GM20000 (cell line): Measurements from ENCODE around the gene C2orf81.
"Not testable (repeated sequence)": the region's sequence is repeated elsewhere in the genome, so short reads cannot be mapped to it uniquely, and the experiment has no call there.

Experiments
- DNase-seq: peaks from one replicate; pipeline ENCODE4 v3.0.0; 2012; ENCODE audit warnings: low spot score
- TF ChIP-seq, protein P1 (sequence below): IDR thresholded peaks from 2 replicates; pipeline ENCODE4 v1.5.1; 2012; ENCODE audit warnings: mild to moderate bottlenecking, control low read depth; ENCODE audit errors: extremely low read depth, missing control alignments

The C2orf81 gene

DNA sequence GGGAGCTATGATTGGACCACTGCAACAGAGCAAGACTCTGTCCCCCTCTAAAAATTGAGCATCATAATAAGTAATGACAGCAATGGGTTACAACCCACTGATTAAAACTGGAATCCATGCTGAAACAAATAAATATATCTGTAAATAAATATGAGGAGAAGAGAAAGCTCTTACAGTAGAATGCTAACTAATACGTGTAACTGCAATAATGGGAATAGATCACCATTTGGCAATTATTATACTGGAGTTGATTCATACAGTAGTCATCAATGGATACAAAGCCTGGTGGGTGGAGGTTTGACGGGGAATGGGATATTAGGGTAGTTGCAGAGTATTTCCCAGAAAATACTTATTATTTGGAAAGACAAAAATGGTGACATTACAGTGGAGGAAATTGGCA, 27.4 kb upstream of the C2orf81 start:
- no peak for DNase-seq
- TF ChIP-seq, protein P1, sequence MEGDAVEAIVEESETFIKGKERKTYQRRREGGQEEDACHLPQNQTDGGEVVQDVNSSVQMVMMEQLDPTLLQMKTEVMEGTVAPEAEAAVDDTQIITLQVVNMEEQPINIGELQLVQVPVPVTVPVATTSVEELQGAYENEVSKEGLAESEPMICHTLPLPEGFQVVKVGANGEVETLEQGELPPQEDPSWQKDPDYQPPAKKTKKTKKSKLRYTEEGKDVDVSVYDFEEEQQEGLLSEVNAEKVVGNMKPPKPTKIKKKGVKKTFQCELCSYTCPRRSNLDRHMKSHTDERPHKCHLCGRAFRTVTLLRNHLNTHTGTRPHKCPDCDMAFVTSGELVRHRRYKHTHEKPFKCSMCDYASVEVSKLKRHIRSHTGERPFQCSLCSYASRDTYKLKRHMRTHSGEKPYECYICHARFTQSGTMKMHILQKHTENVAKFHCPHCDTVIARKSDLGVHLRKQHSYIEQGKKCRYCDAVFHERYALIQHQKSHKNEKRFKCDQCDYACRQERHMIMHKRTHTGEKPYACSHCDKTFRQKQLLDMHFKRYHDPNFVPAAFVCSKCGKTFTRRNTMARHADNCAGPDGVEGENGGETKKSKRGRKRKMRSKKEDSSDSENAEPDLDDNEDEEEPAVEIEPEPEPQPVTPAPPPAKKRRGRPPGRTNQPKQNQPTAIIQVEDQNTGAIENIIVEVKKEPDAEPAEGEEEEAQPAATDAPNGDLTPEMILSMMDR = no peak

DNA sequence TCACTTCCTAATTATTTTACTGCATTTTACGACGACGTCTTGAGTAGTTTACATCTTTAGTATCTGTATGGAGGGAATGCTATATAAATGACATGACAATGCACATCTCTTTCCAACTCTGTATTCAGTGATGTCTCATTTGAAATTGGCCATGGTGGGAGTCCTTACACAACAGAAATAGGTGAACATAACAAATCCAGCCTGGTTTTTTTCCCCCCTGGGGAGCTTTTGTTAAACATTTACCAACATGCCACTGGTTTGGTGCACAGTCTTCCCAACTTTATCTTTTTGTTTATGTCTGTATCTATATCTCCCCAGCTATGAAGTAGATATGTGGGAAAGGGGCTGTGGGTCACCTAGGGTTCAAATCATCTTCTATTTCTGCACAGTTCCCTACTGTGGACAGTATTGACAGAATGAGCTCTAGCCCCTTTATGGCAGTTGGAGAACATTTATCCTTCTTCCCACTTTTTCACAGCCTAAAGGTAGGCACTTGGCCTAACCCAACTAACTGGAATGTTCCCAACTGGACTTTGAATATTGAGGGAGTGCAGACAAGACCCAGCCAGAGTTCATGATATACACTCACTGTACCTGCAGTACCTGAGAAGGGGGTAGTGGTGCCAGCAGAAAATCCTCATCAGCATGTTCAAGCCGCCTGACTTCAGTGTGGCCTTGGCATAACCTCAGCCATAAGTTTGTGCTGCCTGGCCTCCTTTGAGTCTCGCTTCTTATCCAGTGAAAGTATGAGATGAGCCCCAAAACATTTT, 26.0 kb upstream of the C2orf81 start:
- TF ChIP-seq, protein P1 = no peak
- no peak for DNase-seq

DNA sequence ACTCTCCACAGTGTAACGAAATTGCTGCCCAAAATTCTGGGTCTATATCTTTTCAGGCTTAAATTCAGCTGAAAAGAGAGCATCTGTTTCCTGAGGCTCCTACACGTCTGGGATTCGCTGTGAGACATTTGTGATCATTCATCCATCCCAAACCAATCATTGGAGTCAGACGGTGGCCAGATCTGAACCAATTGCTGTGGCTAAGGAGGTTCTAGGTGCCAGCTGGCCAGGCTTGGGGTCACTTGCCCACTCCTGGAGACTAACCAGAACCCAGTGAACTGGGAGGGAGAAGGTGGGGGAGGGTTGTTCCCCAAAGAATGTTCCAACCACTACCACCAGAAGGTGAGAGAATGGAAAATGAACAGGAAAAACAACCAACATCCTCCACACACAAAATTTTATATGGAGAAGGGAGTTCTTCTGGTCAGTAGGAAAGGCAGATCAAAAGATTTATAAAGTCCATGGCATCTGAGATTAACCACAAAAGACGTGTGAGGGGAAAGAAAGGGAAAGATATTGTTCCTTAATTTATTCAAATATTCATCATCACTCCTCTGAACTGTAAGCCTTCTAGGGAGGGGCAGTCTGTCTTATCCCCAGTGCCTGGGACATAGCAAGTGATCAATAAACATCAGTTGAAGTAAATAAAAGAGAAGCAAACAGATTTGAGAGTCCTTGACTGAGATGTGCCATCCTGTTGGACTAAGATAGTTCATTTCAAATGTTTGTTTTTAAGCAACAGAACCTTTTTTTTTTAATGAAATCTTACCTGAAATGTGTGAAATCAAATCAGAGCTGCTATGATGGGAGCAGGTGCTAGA, 23.3 kb upstream of the C2orf81 start:
- TF ChIP-seq, protein P1 = no peak
- DNase-seq = no peak

DNA sequence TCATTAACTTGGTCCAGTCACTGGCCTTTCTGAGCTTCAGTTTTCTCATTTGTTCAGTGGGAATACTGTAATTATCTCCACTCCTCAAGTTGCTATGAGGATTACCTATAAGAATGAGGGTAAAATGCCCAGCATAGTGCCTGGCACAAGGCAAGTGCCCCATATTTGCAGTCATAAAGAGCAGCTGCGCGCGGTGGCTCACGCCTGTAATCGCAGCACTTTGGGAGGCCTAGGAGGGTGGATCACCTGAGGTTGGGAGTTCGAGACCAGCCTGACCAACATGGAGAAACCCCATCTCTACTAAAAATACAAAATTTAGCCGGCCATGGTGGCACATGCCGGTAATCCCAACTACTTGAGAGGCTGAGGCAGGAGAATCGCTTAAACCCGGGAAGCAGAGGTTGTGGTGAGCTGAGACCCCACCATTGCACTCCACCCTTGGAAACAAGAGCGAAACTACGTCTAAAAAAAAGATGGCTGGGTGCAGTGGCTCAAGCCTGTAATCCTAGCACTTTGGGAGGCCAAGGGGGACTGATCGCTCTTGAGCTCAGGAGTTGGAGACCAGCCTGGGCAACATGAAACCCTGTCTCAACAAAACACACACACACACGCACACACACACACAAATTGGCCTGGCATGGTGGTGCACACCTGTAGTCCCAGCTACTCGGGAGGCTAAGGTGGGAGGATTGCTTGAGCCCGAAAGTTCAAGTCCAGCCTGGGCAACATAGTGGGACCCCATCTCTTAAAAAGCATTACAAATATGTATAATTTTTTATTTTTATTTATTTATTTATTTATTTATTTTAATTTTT, 21.3 kb upstream of the C2orf81 start:
- DNase-seq = not testable (repeated sequence)

DNA sequence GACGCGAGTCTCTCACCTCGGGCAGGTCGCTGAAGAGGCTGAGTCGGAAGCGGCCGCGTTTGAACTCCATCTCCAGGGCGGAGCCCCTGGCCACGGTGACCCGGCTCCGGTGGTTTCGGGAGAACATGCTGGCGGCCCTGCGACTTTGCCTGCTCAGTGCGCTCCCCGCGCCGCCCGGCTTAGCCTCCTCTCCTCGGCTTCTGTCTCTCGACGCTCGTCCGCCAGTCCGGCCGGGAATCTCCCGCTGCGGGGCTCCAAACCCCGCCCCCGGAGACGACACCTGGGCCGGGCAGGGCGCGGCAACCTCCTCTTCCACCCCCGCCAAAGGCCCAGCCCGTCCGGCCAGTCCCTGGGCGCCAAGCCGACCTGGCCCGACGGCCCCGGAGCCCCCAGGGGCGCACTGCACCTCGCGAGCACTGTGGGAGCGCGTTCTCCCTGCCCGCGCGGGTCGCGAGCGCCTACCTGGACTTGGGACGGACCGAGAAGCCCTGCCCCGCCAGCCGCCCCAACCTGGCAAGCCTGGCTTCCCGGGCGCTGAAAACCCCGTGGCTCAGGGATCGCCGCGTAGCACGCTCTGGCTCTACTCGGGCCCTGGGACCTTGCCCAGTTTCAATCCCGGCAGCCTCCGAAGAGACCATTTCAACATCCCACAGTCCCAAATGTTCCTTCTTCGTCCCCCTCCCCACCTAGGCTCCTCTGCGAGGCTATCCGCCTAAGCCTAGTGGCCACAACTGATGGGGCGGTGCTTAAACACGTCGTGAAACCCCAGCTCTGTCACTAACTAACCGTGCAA, 20.5 kb upstream of the C2orf81 start, which contains the start of gene RTKN:
Gene RTKN, minus strand, starts transcription at position 248 of the 793 bp plus-strand sequence. Its CDS starts 121 bp downstream, at position 127.
- peak; percentile 81 for DNase-seq
- TF ChIP-seq, protein P1 = no peak

DNA sequence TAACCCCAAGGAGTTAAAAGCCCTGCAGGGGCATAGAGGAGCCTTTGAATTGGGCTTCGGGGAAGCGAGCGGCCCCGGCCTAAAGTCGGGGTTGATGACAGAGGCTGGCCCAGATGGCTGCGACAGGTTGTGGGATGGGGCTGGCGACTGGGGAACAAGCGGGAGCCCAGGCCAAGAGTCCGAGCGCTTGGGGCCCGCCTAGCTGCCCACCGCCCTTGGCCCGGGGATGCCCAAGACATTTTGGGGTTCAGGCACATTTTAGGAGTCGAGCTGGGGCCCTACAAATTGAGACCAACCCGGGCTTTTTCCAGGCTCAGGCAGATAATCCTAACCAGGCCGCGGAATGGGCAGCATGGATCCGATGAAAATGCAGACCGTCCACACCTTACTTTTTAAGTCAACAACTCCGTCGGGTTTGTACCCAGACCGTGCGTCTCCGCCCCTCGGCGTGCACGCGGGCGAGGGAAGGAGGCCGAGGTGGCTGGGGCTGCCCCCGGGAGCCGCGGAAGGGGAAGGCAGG, 19.8 kb upstream of the C2orf81 start:
- no peak for DNase-seq
- TF ChIP-seq, protein P1 = no peak
